ENCODE results near the gene HOXC10.

HOXC10 gene

GRCh38 chr12:53966085-53966384 lies 18.9 kb upstream of the HOXC10 start:
- DNase-seq (ENCODE audit: low read depth in 1 of 2, low spot score in 1 of 2): no peak
- peaks cover 100% of the 10 kb centered on the region for H3K27me3 ChIP-seq (ENCODE audit: insufficient read depth, poor library complexity, severe bottlenecking)
- no peak overlapping the region for H3K4me3 ChIP-seq (replicated peaks; ENCODE audit: insufficient read depth, low read length)
- no peak for TF ChIP-seq GABPA (IDR thresholded peaks at IDR 0.05; ENCODE audit: low read depth)
- no peak for TF ChIP-seq SPI1 (IDR thresholded peaks at IDR 0.05; ENCODE audit: borderline replicate concordance, low read depth)
- TF ChIP-seq POLR2AphosphoS5 (IDR thresholded peaks at IDR 0.05; ENCODE audit: low read depth): no peak
- no peak for TF ChIP-seq CTCF (IDR thresholded peaks at IDR 0.05; ENCODE audit: insufficient read depth, low read length)
- TF ChIP-seq REST (IDR thresholded peaks at IDR 0.05; ENCODE audit: insufficient replicate concordance, low read depth): no peak
- no peak overlapping the region for H3K27ac ChIP-seq (replicated peaks)

- DNase-seq (ENCODE audit: low read depth in 1 of 2, low spot score in 1 of 2): no peak
- Histone ChIP-seq H3K4me3 (replicated peaks; ENCODE audit: insufficient read depth, low read length) (no peak overlapping the region), H3K27me3 (ENCODE audit: insufficient read depth, poor library complexity, severe bottlenecking) (peaks cover 100% of the 10 kb centered on the region), H3K27ac (replicated peaks) (no peak overlapping the region)
- TF ChIP-seq GABPA (IDR thresholded peaks at IDR 0.05; ENCODE audit: low read depth): no peak
Observed at GRCh38 chr12:53966385-53967133, 18.4 kb upstream of the HOXC10 start.

- H3K4me3 ChIP-seq (replicated peaks; ENCODE audit: insufficient read depth, low read length): no peak overlapping the region
- TF ChIP-seq POLR2AphosphoS5 (IDR thresholded peaks at IDR 0.05; ENCODE audit: low read depth) (no peak), GABPA (IDR thresholded peaks at IDR 0.05; ENCODE audit: low read depth) (no peak), SPI1 (IDR thresholded peaks at IDR 0.05; ENCODE audit: borderline replicate concordance, low read depth) (no peak), CTCF (IDR thresholded peaks at IDR 0.05; ENCODE audit: insufficient read depth, low read length) (no peak), REST (IDR thresholded peaks at IDR 0.05; ENCODE audit: insufficient replicate concordance, low read depth) (no peak)
- H3K27ac ChIP-seq (replicated peaks): no peak overlapping the region
- H3K27me3 ChIP-seq (ENCODE audit: insufficient read depth, poor library complexity, severe bottlenecking): peaks cover 100% of the 10 kb centered on the region
- DNase-seq (ENCODE audit: low read depth in 1 of 2, low spot score in 1 of 2): no peak
Observed at GRCh38 chr12:53967421-53967925, 17.5 kb upstream of the HOXC10 start.

- Histone ChIP-seq H3K27ac (replicated peaks) (no peak overlapping the region), H3K27me3 (ENCODE audit: insufficient read depth, poor library complexity, severe bottlenecking) (peaks cover 100% of the 10 kb centered on the region), H3K4me3 (replicated peaks; ENCODE audit: insufficient read depth, low read length) (no peak overlapping the region)
- no peak for TF ChIP-seq CTCF (IDR thresholded peaks at IDR 0.05; ENCODE audit: insufficient read depth, low read length)
- no peak for TF ChIP-seq SPI1 (IDR thresholded peaks at IDR 0.05; ENCODE audit: borderline replicate concordance, low read depth)
- no peak for TF ChIP-seq POLR2AphosphoS5 (IDR thresholded peaks at IDR 0.05; ENCODE audit: low read depth)
- TF ChIP-seq REST (IDR thresholded peaks at IDR 0.05; ENCODE audit: insufficient replicate concordance, low read depth): no peak
- TF ChIP-seq GABPA (IDR thresholded peaks at IDR 0.05; ENCODE audit: low read depth): no peak
- DNase-seq (ENCODE audit: low read depth in 1 of 2, low spot score in 1 of 2): no peak
Observed at GRCh38 chr12:53968214-53969127, 16.5 kb upstream of the HOXC10 start.
